ENCODE measurements around the gene HS3ST5. TPM values are rescaled to one million over a fixed set of nuclear protein-coding genes. Genes with fewer than 3 reads are reported as not detected.

HS3ST5 gene
- total RNA-seq, 1 experiment from 2014 or later = 8.7 TPM

GRCh38 chr6:114277220-114277619 lies 65.6 kb downstream of the HS3ST5 start:
- ATAC-seq = no peak
- ChIA-PET CTCF (interaction anchor here (1.1 kb wide), 1 partner anchor 27 kb away, joined by 4 read pairs; no protein-coding TSS in a partner anchor), POLR2A (no interaction called here)
- no peak for DNase-seq (ENCODE audit: low spot score)
- no peak overlapping the region for H3K4me3 Mint-ChIP-seq
- TF ChIP-seq OVOL2 (CRISPR knock-in tag; IDR thresholded peaks at IDR 0.05; ENCODE audit: borderline replicate concordance) = no peak
- TF ChIP-seq NR2C2 (CRISPR knock-in tag; IDR thresholded peaks at IDR 0.05) = no peak
- no peak for TF ChIP-seq ZNF532 (CRISPR knock-in tag; IDR thresholded peaks at IDR 0.05; ENCODE audit: borderline replicate concordance)
- no peak for TF ChIP-seq ATF1 (CRISPR knock-in tag; IDR thresholded peaks at IDR 0.05)
- TF ChIP-seq ERG (CRISPR knock-in tag; IDR thresholded peaks at IDR 0.05) = no peak
- H3K27ac Mint-ChIP-seq = no peak overlapping the region
- no peaks in the 10 kb centered on the region for H3K27me3 Mint-ChIP-seq (ENCODE audit: low read depth)
- H3K9me3 Mint-ChIP-seq = no peaks in the 10 kb centered on the region
- H3K4me1 Mint-ChIP-seq = peaks cover 54% of the 10 kb centered on the region
- H3K36me3 Mint-ChIP-seq = no peaks in the 10 kb centered on the region

GRCh38 chr6:114276783-114277182 lies 66.0 kb downstream of the HS3ST5 start:
- POLR2A ChIA-PET = no interaction called here
- H3K9me3 Mint-ChIP-seq = no peaks in the 10 kb centered on the region
- DNase-seq (ENCODE audit: low spot score) (no peak), ATAC-seq (no peak)
- no peaks in the 10 kb centered on the region for H3K27me3 Mint-ChIP-seq (ENCODE audit: low read depth)
- no peak overlapping the region for H3K27ac Mint-ChIP-seq
- TF ChIP-seq RORB (CRISPR knock-in tag; IDR thresholded peaks at IDR 0.05) (no peak), ZNF263 (CRISPR knock-in tag; IDR thresholded peaks at IDR 0.05; ENCODE audit: low read depth) (no peak), ZNF396 (CRISPR knock-in tag; IDR thresholded peaks at IDR 0.05; ENCODE audit: borderline replicate concordance) (no peak), GABPB1 (CRISPR knock-in tag; IDR thresholded peaks at IDR 0.05) (no peak), NFE2L1 (CRISPR knock-in tag; IDR thresholded peaks at IDR 0.05) (no peak), NR3C1 (CRISPR knock-in tag; conservative IDR thresholded peaks at IDR 0.05; ENCODE audit: low read depth) (no peak), ZNF281 (CRISPR knock-in tag; IDR thresholded peaks at IDR 0.05) (no peak), ZBTB43 (CRISPR knock-in tag; IDR thresholded peaks at IDR 0.05) (no peak), IRF2 (CRISPR knock-in tag; IDR thresholded peaks at IDR 0.05; ENCODE audit: borderline replicate concordance, low read depth) (no peak), ZSCAN18 (CRISPR knock-in tag; IDR thresholded peaks at IDR 0.05) (no peak), ZNF121 (CRISPR knock-in tag; IDR thresholded peaks at IDR 0.05) (no peak), ETV6 (CRISPR knock-in tag; IDR thresholded peaks at IDR 0.05) (no peak), ZMAT4 (CRISPR knock-in tag; IDR thresholded peaks at IDR 0.05) (no peak)
- peaks cover 49% of the 10 kb centered on the region for H3K4me1 Mint-ChIP-seq
- CTCF ChIA-PET = no interaction called here
- H3K4me3 Mint-ChIP-seq = no peak overlapping the region
- no peaks in the 10 kb centered on the region for H3K36me3 Mint-ChIP-seq

All from WTC11 (cell line).